HCT116 (cell line): ENCODE data around the gene EYA2. TPM values are rescaled to one million over a fixed set of nuclear protein-coding genes. Genes with fewer than 3 reads are reported as not detected.

Source experiments
- ATAC-seq: fragments of 200-7000 bp; cut with Tn5 transposase; 2 replicates; pipeline ENCODE4 v1.9.1; 2020; ENCODE audit warnings: mild to moderate bottlenecking, moderate library complexity
- BruUV-seq: library from RNA; stranded (reverse); fragments of 400-500 nt; replicated peaks from 2 replicates; lab custom pipeline; 2021; lab: Mats Ljungman, UMichigan
- CTCF ChIA-PET: fragments of 300-600 bp; sonication (Branson Sonifier 250); formaldehyde crosslinking; loops from one replicate; lab custom pipeline; 2021; ENCODE audit warnings: antibody characterized with exemption; lab: Charles Lee
- POLR2A ChIA-PET: fragments of 300-600, 350-600 bp; sonication (Branson Sonifier 250); formaldehyde crosslinking; loops from one replicate; lab custom pipeline; 2021; ENCODE audit warnings: antibody characterized with exemption; lab: Charles Lee
- RAD21 ChIA-PET, 2 experiments: fragments of 300-600 bp; sonication (Branson Sonifier 250); formaldehyde crosslinking; loops; one replicate each; lab custom pipeline; 2023; ENCODE audit warnings: low total read pairs in 2 of 2; ENCODE audit not compliant: uncharacterized antibody in 2 of 2, unreplicated experiment in 2 of 2, low non-redundant PET in 1 of 2; lab: Charles Lee
- DNase-seq: peaks from one replicate; pipeline ENCODE4 v3.0.0-alpha.2; 2010; ENCODE audit warnings: low read depth, low spot score
- H2AFZ ChIP-seq: fragments of 200-600 bp; shearing (Covaris generic), sonication (generic); 2 replicates; pipeline ENCODE4 v1.6.1; 2017; ENCODE audit warnings: low read depth, mixed run types, mixed read lengths, antibody characterized with exemption, low read length; ENCODE audit not compliant: poor library complexity, severe bottlenecking
- H3K27ac ChIP-seq: 2 replicates; pipeline ENCODE4 v1.5.1; 2012; ENCODE audit warnings: low read depth, low read length
- H3K27me3 ChIP-seq: fragments of 200-600 bp; sonication (generic); 2 replicates; pipeline ENCODE4 v1.6.1; 2016; ENCODE audit warnings: mixed run types, low read length, mixed read lengths; ENCODE audit not compliant: insufficient read depth
- H3K36me3 ChIP-seq, 2 experiments: fragments of 200-500 bp in 1 of 2; fragments of 200-600 bp in 1 of 2; sonication (Bioruptor generic) in 1 of 2; sonication (generic) in 1 of 2; 2 replicates each; pipeline versions ENCODE4 v1.5.1 to v1.6.1; 2014 to 2016; ENCODE audit warnings: low read length in 2 of 2, inconsistent platforms in 1 of 2, mixed read lengths in 1 of 2, mixed run types in 1 of 2; ENCODE audit not compliant: insufficient read depth in 2 of 2, control insufficient read depth in 1 of 2
- H3K4me1 ChIP-seq, 2 experiments: fragments of 200-600 bp in 1 of 2; sonication (generic) in 1 of 2; 2 replicates each; pipeline versions ENCODE4 v1.5.1 to v1.6.1; 2012 to 2017; ENCODE audit warnings: low read length in 2 of 2, inconsistent platforms in 1 of 2, mild to moderate bottlenecking in 1 of 2, mixed read lengths in 1 of 2, mixed run types in 1 of 2, moderate library complexity in 1 of 2; ENCODE audit not compliant: insufficient read depth in 2 of 2, control insufficient read depth in 1 of 2
- H3K4me2 ChIP-seq: fragments of 200-600 bp; sonication (generic); 2 replicates; pipeline ENCODE4 v1.6.1; 2017; ENCODE audit warnings: mixed run types, low read length, mixed read lengths
- H3K4me3 ChIP-seq, 2 experiments: fragments of 200-600 bp in 1 of 2; sonication (generic) in 1 of 2; replicated peaks in 1 of 2; 2 replicates each; pipeline ENCODE4 v1.5.1; 2011 to 2016; ENCODE audit warnings: low read length in 2 of 2, control low read depth in 1 of 2, low read depth in 1 of 2, mild to moderate bottlenecking in 1 of 2, mixed read lengths in 1 of 2, mixed run types in 1 of 2
- H3K79me2 ChIP-seq: fragments of 200-600 bp; sonication (generic); 2 replicates; pipeline ENCODE4 v1.6.1; 2017; ENCODE audit warnings: mild to moderate bottlenecking, mixed run types, low read length, moderate library complexity, mixed read lengths; ENCODE audit not compliant: insufficient read depth
- H3K9ac ChIP-seq: fragments of 200-600 bp; sonication (generic); 2 replicates; pipeline ENCODE4 v1.6.1; 2016; ENCODE audit warnings: low read length, mixed read lengths
- H3K9me2 ChIP-seq: fragments of 200-600 bp; sonication (generic), shearing (Covaris generic); 2 replicates; pipeline ENCODE4 v1.6.1; 2017; ENCODE audit warnings: mixed run types, mild to moderate bottlenecking, moderate library complexity; ENCODE audit not compliant: insufficient read depth
- H3K9me3 ChIP-seq, 2 experiments: fragments of 200-500 bp in 1 of 2; fragments of 200-600 bp in 1 of 2; sonication (Bioruptor generic) in 1 of 2; sonication (generic) in 1 of 2; 2 replicates each; pipeline ENCODE4 v1.6.1; 2014 to 2017; ENCODE audit warnings: low read length in 2 of 2, mixed read lengths in 2 of 2, inconsistent platforms in 1 of 2, low read depth in 1 of 2, mild to moderate bottlenecking in 1 of 2, mixed run types in 1 of 2, moderate library complexity in 1 of 2; ENCODE audit not compliant: control insufficient read depth in 1 of 2, insufficient read depth in 1 of 2
- H4K20me1 ChIP-seq: fragments of 200-600 bp; sonication (generic), shearing (Covaris generic); 2 replicates; pipeline ENCODE4 v1.6.1; 2017; ENCODE audit warnings: mixed run types, mild to moderate bottlenecking, moderate library complexity; ENCODE audit not compliant: insufficient read depth
- ATF3 ChIP-seq: IDR thresholded peaks from 2 replicates; pipeline ENCODE4 v1.6.1; 2012
- CBX3 ChIP-seq: IDR thresholded peaks from 2 replicates; pipeline ENCODE4 v1.6.1; 2012; ENCODE audit warnings: low read depth
- CEBPB ChIP-seq: IDR thresholded peaks from 2 replicates; pipeline ENCODE4 v1.6.1; 2012; ENCODE audit warnings: low read depth
- CTCF ChIP-seq, 3 experiments: fragments of 200-600 bp in 1 of 3; sonication (generic) in 1 of 3; IDR thresholded peaks in 2 of 3; conservative IDR thresholded peaks in 1 of 3; 2 replicates each; pipeline ENCODE4 v1.5.1; 2012 to 2017; ENCODE audit warnings: low read depth in 2 of 3, low read length in 2 of 3, antibody characterized with exemption in 1 of 3, borderline replicate concordance in 1 of 3, control low read depth in 1 of 3, mild to moderate bottlenecking in 1 of 3, mixed read lengths in 1 of 3, mixed run types in 1 of 3, moderate library complexity in 1 of 3; ENCODE audit not compliant: insufficient read depth in 1 of 3
- EGR1 ChIP-seq: IDR thresholded peaks from 2 replicates; pipeline ENCODE4 v1.6.1; 2012; ENCODE audit warnings: low read depth
- EZH2phosphoT487 ChIP-seq: fragments of 200-600 bp; IDR thresholded peaks from 2 replicates; pipeline ENCODE4 v1.6.1; 2018; ENCODE audit warnings: antibody characterized with exemption, borderline replicate concordance
- JUND ChIP-seq: IDR thresholded peaks from 2 replicates; pipeline ENCODE4 v1.6.1; 2012
- POLR2A ChIP-seq: IDR thresholded peaks from 2 replicates; pipeline ENCODE4 v1.7.0; 2011; ENCODE audit warnings: borderline replicate concordance; ENCODE audit not compliant: insufficient read depth, insufficient read length; ENCODE audit errors: extremely low read depth
- POLR2AphosphoS5 ChIP-seq: IDR thresholded peaks from 2 replicates; pipeline ENCODE4 v1.6.1; 2011; ENCODE audit warnings: mild to moderate bottlenecking, low read depth, low read length, moderate library complexity
- RAD21 ChIP-seq: IDR thresholded peaks from 2 replicates; pipeline ENCODE4 v1.6.1; 2012; ENCODE audit warnings: low read depth, mild to moderate bottlenecking
- SIN3A ChIP-seq: IDR thresholded peaks from 2 replicates; pipeline ENCODE4 v1.6.1; 2012; ENCODE audit warnings: low read depth
- SP1 ChIP-seq: IDR thresholded peaks from 2 replicates; pipeline ENCODE4 v1.6.1; 2012; ENCODE audit warnings: low read depth
- SRF ChIP-seq: IDR thresholded peaks from 2 replicates; pipeline ENCODE4 v1.6.1; 2012; ENCODE audit warnings: low read depth
- TCF7L2 ChIP-seq: IDR thresholded peaks from 2 replicates; pipeline ENCODE4 v1.7.0; 2011; ENCODE audit warnings: borderline replicate concordance, inconsistent platforms; ENCODE audit not compliant: insufficient read depth, insufficient read length; ENCODE audit errors: extremely low read depth
- YY1 ChIP-seq: IDR thresholded peaks from 2 replicates; pipeline ENCODE4 v1.6.1; 2011; ENCODE audit warnings: low read length, low read depth, moderate library complexity, mild to moderate bottlenecking; ENCODE audit not compliant: insufficient replicate concordance; ENCODE audit errors: extremely low read depth
- intact Hi-C: fragments of 100-400 bp; cut with micrococcal nuclease; formaldehyde crosslinking; loops from 2 replicates; pipeline ENCODE4 v1.10.0; 2022
- total RNA-seq: library from RNA; stranded (reverse); gene quantifications from one replicate; pipeline ENCODE4 v1.2.1, GENCODE V29; 2021; ENCODE audit not compliant: unreplicated experiment
- TF ChIP-seq, protein P1 (sequence below): IDR thresholded peaks from 2 replicates; pipeline ENCODE4 v1.6.1; 2012
- TF ChIP-seq, protein P2 (sequence below): IDR thresholded peaks from 2 replicates; pipeline ENCODE4 v1.6.1; 2011; ENCODE audit warnings: mild to moderate bottlenecking, low read length, moderate library complexity; ENCODE audit not compliant: insufficient replicate concordance; ENCODE audit errors: extremely low read depth

Gene EYA2
- total RNA-seq, 1 experiment from 2014 or later: not detected

GRCh38 chr20:46940616-46941015, 46.0 kb downstream of the EYA2 start:
- CTCF ChIA-PET: no interaction called here
- no peak overlapping the region for H3K4me3 ChIP-seq
- H3K4me1 ChIP-seq: no peaks in the 10 kb centered on the region
- H4K20me1 ChIP-seq: no peaks in the 10 kb centered on the region
- TF ChIP-seq, protein P1, sequence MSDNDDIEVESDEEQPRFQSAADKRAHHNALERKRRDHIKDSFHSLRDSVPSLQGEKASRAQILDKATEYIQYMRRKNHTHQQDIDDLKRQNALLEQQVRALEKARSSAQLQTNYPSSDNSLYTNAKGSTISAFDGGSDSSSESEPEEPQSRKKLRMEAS: no peak
- TF ChIP-seq POLR2AphosphoS5 (no peak), RAD21 (no peak), SP1 (no peak), CBX3 (no peak)
- H3K4me2 ChIP-seq: no peak overlapping the region
- DNase-seq (no peak), ATAC-seq (no peak)
- no peaks in the 10 kb centered on the region for H3K79me2 ChIP-seq
- H3K9ac ChIP-seq: no peak overlapping the region
- no peaks in the 10 kb centered on the region for H3K9me2 ChIP-seq
- H2AFZ ChIP-seq: no peak overlapping the region
- intact Hi-C loops: no loop called here
- H3K27me3 ChIP-seq: no peaks in the 10 kb centered on the region
- H3K36me3 ChIP-seq: no peaks in the 10 kb centered on the region
- POLR2A ChIA-PET: no interaction called here
- H3K27ac ChIP-seq: no peak overlapping the region
- no TSS peak for BruUV-seq
- RAD21 ChIA-PET: no interaction called here
- no peaks in the 10 kb centered on the region for H3K9me3 ChIP-seq

- no peaks in the 10 kb centered on the region for H4K20me1 ChIP-seq
- no peaks in the 10 kb centered on the region for H3K79me2 ChIP-seq
- no peak overlapping the region for H3K9ac ChIP-seq
- no peak overlapping the region for H3K27ac ChIP-seq
- no peak overlapping the region for H2AFZ ChIP-seq
- no TSS peak for BruUV-seq
- H3K9me3 ChIP-seq: no peaks in the 10 kb centered on the region
- no peaks in the 10 kb centered on the region for H3K36me3 ChIP-seq
- ChIA-PET CTCF (no interaction called here), RAD21 (no interaction called here), POLR2A (no interaction called here)
- no peaks in the 10 kb centered on the region for H3K4me1 ChIP-seq
- intact Hi-C loops: no loop called here
- TF ChIP-seq CEBPB (no peak), RAD21 (no peak), YY1 (no peak), SRF (no peak), JUND (no peak), POLR2A (no peak), POLR2AphosphoS5 (no peak), EZH2phosphoT487 (no peak), CBX3 (no peak), TCF7L2 (no peak), SIN3A (no peak), EGR1 (no peak), ATF3 (no peak), CTCF (IDR thresholded peaks at IDR 0.05 in 2 of 3, conservative IDR thresholded peaks at IDR 0.05 in 1 of 3; ENCODE audit: borderline replicate concordance in 1 of 3, insufficient read depth in 1 of 3, low read depth in 2 of 3, low read length in 2 of 3) (no peak)
- TF ChIP-seq, protein P1: no peak
- TF ChIP-seq, protein P2, sequence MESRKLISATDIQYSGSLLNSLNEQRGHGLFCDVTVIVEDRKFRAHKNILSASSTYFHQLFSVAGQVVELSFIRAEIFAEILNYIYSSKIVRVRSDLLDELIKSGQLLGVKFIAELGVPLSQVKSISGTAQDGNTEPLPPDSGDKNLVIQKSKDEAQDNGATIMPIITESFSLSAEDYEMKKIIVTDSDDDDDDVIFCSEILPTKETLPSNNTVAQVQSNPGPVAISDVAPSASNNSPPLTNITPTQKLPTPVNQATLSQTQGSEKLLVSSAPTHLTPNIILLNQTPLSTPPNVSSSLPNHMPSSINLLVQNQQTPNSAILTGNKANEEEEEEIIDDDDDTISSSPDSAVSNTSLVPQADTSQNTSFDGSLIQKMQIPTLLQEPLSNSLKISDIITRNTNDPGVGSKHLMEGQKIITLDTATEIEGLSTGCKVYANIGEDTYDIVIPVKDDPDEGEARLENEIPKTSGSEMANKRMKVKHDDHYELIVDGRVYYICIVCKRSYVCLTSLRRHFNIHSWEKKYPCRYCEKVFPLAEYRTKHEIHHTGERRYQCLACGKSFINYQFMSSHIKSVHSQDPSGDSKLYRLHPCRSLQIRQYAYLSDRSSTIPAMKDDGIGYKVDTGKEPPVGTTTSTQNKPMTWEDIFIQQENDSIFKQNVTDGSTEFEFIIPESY: no peak
- no peak for DNase-seq
- H3K9me2 ChIP-seq: no peaks in the 10 kb centered on the region
- H3K4me2 ChIP-seq: no peak overlapping the region
- H3K4me3 ChIP-seq: no peak overlapping the region
- no peak for ATAC-seq
- H3K27me3 ChIP-seq: no peaks in the 10 kb centered on the region
Observed at GRCh38 chr20:46941404-46941803, 46.8 kb downstream of the EYA2 start.
